ENCODE results near the gene CD46.
A peak's percentile ranks its signal among the peaks of the same experiment; 100 is the strongest.

The CD46 gene

DNA sequence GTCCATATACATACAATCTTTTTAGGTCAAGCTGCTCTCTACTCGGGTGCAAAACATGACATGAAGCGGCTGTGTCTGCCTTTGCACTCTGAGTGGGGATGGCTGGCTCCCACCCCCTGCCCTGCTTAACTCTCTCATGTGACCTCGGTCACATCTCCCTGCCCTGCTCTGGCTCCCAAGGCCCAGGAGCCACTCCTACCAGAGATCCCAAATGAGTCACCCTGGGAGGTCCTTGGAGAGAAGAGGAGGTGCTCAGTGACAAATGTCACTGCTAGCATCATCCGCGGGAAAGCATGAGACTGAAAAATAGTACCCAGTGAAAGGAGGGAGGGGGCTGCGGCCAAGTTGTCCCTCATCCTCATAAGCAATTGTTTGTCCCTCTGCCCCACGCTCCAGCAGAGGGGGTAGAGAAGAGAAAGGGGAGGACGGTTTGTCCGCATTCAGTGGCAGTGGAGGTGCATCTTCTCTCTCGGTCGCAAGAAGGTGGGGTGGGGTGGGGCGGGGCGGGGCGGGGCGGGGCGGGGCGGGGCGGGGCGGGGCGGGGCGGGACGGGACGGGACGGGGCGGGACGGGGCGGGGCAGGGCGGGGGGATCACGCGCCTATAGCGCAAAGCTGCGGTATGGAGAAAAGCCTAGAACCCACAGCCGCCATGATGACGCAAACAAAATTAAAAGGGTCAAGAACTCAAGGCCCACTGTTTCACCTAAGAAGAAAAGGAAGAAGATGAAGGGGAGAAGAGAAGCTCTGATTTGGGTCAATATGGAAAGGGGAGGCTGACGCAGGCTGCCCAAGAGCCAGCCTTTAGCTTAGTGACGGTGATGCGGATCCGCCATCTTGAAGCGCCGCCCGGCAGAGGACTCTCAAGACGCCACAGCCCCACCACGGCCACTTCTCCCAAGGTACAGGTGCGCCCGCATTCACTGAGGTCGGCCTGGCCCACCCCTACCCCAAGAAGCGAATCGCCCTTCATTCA, 66.2 kb downstream of the CD46 start:
- DNase-seq: no peak

DNA sequence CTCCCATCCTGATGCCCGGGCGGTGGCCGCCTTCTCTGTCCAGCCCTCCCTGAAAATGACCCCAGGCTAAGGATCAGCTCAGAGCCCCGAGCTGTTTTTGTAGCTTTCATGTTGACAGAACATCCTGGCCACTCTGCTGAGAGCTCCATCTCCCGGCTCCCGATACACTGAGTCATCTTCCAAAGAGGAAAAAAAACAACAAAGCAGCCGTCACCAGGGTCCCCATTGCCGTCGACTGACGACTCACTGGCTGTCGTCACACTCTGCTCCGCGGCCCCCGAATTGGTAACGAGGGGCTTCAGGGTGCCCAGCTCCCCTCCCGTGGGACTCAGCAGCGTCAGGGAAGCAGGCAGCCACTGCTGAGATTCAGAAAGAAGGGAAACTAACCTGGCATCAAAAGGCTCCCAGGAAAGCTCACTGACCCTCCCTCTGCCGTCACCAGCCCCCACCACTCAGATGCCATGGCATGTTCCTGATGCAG, 67.2 kb downstream of the CD46 start:
- no peak for DNase-seq

DNA sequence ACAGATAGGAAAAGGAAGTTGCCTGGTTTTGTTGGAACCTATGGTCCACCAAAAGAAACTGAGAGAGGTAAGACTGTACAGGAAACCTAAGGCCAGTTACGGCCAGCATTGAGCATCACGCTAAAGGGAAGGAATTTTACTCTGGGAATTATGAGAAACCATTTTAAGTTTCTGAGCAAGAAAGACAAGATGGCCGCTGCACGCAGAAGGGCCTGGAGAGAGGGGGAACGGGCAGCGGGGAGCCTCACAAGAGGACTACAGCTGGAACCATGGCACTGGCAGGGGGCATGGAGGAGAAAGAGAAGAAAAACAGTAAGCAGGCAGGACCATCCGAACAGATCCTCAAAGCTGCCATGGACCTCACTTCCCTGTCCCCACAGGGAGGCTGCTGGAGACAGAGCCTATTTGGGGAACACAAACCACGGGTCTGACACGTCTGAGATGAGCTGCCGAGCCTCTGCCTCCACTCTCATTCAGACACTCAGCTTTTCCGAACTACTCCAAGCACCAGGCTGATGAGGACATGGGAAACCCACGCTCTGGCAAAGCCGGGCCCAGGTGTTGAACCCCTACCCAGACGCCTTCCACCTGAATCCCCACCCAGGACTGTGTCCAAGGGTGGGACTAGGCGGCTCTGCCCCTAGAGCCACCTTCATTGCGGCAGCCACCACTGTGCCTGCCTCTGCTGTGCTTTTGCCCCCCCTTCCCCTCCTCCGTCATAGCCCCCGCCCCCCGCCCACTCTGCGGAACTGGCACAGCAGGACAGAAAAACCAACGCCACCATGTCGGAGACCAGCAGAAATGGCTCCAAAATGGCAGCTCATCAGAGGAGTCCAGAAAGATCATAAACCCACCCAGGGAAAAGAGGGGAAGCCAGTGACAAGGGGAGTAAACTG, 69.0 kb downstream of the CD46 start:
- DNase-seq: no peak

DNA sequence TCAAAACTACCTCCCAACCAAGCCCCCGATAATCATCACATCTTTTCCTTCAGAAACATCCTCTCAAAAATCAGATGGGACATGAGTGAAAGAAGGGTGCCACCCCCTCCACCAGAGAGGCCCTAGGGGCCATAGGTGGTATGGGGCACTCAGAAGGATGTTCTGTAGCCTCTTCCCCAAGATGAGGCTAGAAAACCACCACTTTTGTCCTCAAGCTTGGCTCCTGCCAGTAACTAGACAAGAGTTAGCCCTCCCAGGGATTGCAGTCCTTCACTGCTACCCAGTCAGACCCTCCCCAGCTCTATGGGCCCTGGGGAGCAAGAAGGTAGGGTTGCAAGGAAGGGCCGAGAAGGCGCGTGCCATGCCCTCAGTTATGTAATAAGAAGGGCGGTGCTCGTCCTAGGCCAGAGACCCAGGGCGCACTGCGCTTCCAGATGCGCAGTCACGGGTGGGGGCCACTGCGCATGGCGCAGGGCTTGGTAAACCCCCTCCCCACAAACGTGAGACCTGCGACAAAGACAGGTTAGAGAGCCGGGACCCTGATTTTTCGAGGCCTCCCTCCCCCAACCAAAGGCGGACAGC, 69.7 kb downstream of the CD46 start:
- DNase-seq: no peak

DNA sequence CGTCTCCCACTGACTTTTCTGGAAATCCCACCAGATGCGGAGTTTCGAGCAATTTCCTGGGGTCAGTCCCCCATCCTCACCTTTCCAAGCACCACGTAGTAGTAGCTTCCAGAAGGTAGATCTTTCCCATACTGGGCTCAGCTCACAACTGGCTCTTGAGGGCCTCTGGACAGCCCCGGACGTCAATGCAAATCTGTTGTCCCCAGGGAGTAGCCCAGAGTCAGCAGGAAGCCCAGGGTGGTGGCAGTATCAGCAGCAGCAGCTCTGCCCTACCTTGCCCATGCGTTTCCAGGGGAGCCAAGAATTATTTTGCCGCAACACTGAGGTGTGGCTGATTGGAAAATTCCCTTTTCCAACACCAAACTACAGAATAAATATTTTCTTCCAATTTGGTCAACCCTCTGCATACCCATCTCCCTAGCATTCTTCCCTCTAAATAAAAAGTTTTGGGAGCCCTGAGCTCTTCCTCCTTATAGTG, 70.3 kb downstream of the CD46 start:
- DNase-seq: no peak

DNA sequence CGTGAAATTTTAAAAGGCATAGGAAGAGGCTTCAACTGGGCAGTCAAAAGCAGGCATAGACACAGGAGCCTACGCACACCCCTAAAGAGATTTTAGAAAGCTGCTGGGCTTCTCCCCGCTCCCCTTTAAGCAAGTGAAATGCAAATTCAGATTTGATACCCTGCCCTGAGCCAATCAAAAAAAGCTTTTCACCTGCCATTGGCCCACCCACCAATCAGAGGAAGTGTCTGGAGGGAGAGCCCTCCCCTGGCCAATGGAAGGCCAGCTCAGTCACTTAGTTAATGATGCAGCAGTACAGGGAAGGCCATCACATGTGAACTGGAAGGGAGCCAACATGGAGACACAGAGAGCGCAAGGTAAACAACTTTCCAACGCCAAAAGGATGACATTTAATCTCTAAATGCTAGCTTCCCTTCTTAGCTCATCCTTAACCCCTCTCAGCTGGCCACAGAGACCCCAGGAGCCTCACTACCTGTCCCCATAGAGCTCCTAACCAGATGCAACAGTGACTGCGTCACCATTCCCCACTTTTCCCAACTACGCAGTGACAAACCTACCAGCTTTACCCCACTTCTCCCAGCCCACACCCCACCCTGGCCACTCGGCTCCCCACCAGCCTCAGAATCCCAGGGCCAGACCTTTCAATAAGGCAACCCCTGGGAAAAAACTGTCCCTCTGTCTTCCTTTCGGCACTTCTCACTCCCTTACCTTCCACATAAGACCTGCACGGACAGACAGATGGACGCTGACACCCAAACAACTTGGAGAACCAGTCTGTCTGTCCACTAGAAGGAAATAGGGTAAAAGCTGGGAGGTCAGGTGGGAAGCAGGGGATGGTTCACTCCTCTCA, 71.0 kb downstream of the CD46 start:
- no peak for DNase-seq

DNA sequence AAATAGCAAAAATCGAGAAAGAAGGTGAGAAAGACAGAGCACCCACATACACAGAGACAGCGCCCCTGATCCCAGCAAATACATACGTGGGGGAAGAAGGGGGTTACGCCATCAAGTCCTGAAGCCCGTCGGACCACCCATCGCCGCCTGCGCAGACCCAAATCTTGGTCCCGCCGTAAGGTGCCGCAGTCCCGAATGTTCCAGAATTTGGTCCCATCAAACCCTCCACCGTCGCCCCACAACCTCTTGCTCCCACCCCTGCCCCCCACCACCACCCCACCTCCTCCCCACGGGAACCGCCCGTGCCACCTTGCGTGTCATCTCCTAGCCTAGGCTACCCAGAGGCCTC, 71.7 kb downstream of the CD46 start:
- no peak for DNase-seq

DNA sequence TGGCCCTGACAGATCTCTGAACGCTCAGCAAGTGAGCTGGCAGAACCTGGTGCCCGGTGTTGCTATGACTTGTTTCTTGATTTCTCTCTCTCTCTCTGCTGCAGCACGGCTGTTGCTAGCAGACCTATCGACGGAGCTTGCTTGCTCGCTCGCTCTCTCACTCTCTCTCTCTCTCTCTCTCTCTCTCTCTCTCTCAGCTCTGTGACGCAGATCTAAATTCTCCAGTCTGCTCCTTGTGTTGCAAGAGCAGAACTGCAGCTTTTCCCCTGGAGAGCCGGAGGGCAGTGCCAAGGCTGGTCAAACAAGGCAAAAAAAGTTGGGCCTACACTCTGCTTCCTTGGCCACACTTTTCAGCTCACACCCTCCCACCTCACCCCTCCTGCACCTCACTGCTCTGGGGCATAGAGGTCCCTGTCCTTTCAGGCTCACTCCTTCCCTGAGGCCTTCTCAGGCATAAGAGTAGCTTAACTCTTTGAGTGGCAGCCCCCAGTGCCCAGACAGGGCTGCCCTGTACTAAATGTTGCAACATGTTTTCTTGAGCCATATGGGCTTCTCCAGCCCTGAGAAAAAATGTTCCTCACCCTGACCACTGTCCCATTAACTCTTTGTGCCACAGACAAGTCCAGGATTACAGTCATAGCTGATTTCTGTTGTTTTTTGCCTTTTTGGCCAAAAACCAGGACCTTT, 72.2 kb downstream of the CD46 start:
- peak; percentile 68 for DNase-seq

DNA sequence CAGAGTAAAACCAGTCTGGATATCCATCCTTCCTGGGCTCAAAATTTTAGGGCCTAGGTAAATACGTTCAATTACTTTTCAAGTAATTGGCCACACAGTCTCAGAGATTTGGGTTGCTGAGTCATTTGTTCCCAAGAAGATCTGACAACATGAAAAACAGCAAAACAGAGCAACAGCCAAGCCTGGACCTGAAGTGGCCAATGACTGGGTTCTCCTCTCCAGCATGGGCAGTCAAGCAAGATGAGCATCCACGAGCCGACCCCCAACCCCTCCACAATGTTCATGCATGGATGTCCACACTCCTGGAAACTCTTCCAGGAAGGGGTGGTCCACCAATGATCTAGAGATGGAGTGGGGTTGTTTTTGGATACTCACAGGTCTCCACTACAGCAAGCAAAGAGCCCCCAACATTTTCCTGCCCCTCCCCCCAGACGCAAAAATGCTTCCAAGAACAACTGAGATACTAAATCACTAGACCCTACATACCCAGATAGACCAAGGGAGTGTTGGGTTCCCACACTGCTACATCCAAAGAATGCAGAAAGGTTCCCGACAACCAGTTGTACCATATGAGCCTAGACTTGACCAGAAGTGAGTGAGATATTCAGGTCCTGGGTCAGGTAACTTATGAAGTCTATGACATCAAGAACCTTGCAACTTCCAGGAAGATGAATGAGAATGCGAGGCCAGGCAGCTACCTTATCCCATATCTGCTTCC, 73.0 kb downstream of the CD46 start:
- DNase-seq: no peak

DNA sequence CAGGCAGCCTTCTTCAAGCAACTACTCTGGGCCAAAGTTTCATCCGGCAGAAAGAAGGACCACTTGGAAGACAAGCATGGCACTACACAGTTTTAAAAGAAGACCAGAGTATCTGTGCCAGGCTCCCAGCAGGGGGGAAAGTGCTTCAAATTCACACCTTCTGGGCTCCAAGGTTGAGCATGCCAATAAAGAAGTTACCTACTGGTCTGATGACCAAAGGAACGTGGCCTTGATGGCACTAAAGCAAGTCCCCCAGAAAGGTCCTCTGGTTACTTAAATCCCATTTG, 73.5 kb downstream of the CD46 start:
- no peak for DNase-seq

DNA sequence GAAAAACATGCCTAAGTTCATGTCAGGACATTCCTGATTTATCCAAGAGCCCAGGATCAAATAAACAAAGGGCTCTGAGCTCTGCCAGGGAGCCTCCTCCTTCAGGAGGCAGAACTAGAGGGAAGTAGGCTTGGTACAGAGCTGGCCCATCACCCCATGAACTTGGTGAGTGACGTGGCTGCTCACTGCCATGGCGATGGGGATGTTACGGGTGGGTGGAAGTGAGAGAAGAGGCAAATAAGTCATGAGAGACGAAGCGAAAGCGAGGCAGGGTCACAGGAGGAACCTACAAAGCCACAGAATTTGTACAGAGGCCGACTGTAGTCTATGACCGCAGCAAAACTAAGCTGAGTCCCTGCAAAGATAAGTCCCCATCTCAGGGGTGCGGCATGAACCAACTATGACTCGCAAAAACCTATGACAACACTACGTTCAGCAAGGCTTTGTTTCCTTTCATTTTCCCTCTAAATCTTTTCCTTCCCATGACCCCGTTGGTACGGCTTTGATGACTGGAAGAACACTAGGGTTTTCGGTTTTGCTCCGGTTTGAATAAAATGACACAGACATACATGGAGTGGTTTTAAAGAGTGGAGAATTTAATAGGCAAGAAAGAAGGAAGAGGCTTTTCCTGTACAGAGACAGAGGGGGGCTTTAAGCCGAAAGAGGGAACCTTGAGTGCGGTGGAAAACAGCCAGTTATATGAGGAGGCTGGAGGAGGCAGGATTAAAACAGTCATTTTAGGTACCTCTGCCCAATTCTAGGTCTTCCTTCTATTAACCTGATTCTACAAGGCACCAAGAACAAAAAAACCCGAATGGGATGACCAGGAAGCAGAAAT, 74.1 kb downstream of the CD46 start:
- peak; percentile 34 for DNase-seq

DNA sequence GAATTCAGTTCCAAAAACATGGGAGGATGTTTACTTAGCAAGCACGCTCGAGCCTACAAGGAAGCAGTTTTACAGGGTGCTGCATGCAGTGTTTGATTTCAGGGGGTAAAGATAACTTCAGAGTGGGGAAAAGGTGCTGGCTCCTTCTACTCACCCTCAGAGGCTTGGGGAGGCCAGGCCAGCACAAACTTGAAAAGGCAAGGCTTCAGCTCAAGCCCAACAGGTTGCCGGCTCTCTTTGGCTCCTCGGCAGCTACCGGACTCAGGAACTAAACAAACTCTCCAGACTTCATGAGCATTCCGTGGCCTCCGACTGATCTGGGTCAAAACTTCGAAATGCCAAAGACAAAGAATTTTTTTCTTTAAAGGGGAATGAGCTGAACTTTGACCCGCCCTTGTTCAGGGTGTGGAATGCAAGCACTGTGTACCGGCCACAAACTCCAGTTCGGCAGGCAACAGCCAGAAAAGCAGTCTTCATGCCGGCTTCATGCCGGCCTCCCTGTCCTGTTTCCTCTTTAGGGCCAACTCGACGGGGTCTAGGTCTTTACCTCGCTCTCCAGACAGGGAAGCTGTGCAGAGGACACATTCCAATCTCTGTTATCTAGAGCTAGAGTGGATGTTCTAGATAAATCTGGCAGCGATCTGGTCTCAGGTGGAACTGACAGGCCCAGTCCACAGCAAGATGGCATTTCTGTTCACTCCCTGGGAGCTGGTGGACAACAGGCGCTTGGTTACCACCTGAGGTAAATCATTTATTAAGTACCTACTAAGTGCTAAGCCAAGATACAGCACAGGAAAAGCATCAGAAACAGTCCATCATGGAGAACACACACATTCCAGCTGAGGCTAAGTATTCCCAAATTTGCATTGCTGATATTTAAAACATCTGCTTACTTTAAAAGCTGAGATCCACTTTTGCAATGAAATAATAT, 75.0 kb downstream of the CD46 start:
- no peak for DNase-seq

DNA sequence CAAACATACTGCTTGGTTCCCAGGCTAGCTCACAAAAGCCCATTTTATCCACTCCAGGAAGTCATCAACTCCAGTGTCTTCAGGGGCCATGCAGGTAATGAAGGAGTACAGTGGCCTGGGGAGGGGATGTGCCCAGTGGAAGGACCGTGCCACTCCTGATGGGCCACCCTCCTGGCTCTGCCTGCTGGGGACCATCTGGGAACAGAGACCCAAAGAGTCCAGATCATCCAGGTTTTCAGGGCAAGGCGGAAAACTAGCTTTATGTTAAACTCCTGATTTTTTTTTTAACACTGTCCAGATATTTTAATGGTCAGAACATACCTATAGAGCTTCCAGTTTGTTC, 75.6 kb downstream of the CD46 start:
- no peak for DNase-seq

DNA sequence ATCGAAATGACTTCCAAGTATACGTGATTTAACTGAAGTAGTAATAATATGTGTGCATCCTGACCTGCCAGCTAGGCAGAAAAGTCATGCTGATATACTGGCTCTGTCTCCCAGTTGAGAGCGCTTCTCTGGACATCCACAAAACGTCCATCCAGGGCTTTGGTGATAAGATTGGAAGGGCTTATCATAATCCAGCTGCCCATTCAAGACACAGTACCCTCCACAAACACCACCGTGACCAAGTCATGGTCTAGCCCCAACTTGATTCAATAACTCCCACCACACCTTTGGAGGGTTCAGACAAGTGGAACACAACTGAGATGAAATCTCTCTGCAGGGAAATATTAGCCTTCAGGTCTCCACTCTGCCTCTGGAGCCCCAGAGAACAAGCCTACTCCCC, 76.2 kb downstream of the CD46 start:
- DNase-seq: no peak

DNA sequence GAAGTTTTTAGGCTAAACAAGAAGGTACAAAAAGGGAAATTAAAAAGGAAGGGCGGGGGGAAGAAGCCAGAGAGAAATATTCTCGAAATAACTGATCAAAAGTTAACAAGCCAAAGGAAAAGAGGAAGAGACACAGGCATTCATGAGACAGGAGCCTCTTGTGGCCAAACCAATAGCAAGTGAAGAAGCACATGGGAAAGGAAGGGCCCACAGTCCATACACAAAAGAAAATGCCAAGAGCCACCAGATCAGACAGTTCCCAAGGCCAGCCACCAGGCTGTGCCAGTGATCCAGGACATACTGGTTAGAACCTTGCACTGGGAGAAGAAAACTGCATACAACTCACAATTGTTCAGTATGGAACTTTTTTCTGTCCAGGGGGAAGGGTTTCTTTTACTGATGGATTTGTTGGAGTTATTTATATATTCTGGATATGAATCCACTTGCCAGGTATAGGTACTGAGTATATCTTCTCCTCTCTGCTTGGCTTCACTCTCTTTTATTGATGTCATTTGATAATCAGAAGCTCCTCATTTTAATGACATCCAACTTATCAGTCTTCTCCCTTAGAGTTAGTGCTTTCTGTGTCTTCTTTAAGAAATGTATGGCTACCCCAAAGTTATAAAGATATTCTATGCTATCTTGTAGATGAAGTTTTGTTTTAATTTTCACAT, 76.8 kb downstream of the CD46 start:
- peak; percentile 46 for DNase-seq

DNA sequence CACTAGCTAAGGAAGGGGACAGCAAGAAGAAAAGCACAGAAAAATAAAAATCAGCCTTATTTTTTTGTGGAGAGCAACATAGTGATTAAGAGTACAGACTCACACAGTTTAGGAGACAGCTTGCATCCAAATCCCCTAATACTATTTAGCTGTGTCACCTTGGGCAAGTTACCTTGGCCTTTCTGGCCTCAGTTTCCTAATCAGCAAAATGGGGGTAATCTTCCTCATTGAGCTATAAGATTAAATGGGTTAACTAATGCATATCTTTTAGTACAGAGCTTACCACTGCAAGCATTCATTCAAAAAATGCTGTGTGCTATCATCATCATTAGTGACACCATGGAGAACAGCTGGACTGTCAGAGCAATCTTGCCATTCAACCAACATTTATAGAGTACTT, 77.7 kb downstream of the CD46 start:
- DNase-seq: no peak

DNA sequence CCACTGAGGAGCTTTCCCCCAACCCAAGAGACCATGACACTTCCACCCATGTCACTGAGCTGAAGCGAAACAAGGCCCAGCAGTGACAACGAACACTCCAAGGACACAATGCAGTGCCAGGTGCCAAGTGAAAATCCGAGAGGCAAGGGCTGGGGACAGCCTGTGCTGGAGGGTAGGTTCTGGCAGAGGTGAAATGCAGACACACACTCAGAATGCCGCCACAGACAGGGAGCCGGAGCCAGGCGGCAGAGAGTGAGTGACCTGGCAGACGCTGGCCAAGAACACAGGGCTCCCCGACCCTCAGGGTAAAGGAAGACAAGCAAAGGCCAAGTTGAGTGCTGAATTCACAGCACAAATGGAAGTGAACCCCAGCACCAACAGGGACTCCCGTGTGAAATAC, 78.9 kb downstream of the CD46 start:
- no peak for DNase-seq

DNA sequence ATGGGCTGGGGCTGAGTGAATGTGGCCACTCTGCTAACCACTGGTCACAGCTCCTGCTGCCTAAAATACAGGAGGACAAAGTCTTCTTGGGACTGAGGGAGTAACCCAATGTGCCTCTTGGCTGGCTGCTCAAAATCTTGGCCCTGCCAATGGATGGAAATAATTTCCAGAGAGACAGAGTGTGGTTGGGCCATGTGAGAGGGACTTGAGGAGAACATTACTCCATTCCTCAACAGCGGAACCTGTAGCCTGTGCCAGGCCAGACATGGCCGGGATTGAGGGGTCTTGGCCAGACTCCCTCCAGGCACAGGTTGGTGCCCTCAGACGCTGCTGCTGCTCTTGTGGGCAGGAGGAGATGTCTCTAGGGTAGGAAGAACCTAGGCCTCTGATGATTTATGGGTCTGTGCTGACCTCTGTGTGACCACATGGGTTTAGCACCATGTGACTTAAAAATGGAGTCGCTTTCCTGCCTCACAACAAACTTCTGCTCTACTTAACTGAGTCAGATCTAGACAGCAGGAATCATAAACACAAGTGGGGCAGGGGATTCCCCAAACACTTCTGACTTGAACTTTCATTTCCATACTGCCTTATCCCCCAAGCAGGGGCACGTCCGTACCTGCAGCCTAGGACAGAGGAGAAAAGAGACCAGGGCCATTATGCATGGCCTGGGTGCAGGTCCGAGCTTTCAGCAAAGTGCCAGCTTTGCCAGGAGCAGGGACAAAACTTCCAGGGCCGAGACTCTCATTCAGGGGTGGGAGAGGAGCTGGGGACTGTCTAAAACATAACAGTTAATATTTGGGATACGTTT, 79.9 kb downstream of the CD46 start:
- DNase-seq: no peak

Data from GOT3 (cell line).